ENCODE results near the gene DNAJC15.

Gene DNAJC15

GRCh38 chr13:43116242-43116641, 92.9 kb downstream of the DNAJC15 start:
- peak; percentile 15 for TF ChIP-seq CTCF (IDR thresholded peaks at IDR 0.05; ENCODE audit: insufficient read depth, low read length, poor library complexity, severe bottlenecking)
- no peaks in the 10 kb centered on the region for H3K36me3 ChIP-seq (ENCODE audit: control insufficient read depth, insufficient read depth, low read length)
- no peaks in the 10 kb centered on the region for H3K27me3 ChIP-seq (replicated peaks; ENCODE audit: control insufficient read depth, insufficient read depth, low read length)
- no peak overlapping the region for H3K4me3 ChIP-seq (replicated peaks; ENCODE audit: low read depth, low read length)
- no peak for DNase-seq (ENCODE audit: extremely low read depth, insufficient read length)

GRCh38 chr13:43118521-43118920, 95.1 kb downstream of the DNAJC15 start:
- TF ChIP-seq CTCF (IDR thresholded peaks at IDR 0.05; ENCODE audit: insufficient read depth, low read length, poor library complexity, severe bottlenecking) = no peak
- no peak for DNase-seq (ENCODE audit: extremely low read depth, insufficient read length)

GRCh38 chr13:43119206-43119605, 95.8 kb downstream of the DNAJC15 start:
- DNase-seq (ENCODE audit: extremely low read depth, insufficient read length) = no peak
- Histone ChIP-seq H3K36me3 (ENCODE audit: control insufficient read depth, insufficient read depth, low read length) (no peaks in the 10 kb centered on the region), H3K27me3 (replicated peaks; ENCODE audit: control insufficient read depth, insufficient read depth, low read length) (no peaks in the 10 kb centered on the region), H3K4me3 (replicated peaks; ENCODE audit: low read depth, low read length) (no peak overlapping the region)
- TF ChIP-seq CTCF (IDR thresholded peaks at IDR 0.05; ENCODE audit: insufficient read depth, low read length, poor library complexity, severe bottlenecking) = no peak

More at GRCh38 chr13:43118521-43118920, 95.1 kb downstream of the DNAJC15 start:
- H3K27me3 ChIP-seq (replicated peaks; ENCODE audit: control insufficient read depth, insufficient read depth, low read length) = no peaks in the 10 kb centered on the region
- H3K36me3 ChIP-seq (ENCODE audit: control insufficient read depth, insufficient read depth, low read length) = no peaks in the 10 kb centered on the region
- no peak overlapping the region for H3K4me3 ChIP-seq (replicated peaks; ENCODE audit: low read depth, low read length)

GRCh38 chr13:43122791-43123190, 99.4 kb downstream of the DNAJC15 start:
- no peak for TF ChIP-seq CTCF (IDR thresholded peaks at IDR 0.05; ENCODE audit: insufficient read depth, low read length, poor library complexity, severe bottlenecking)
- DNase-seq (ENCODE audit: extremely low read depth, insufficient read length) = no peak
- Histone ChIP-seq H3K36me3 (ENCODE audit: control insufficient read depth, insufficient read depth, low read length) (no peaks in the 10 kb centered on the region), H3K4me3 (replicated peaks; ENCODE audit: low read depth, low read length) (no peak overlapping the region), H3K27me3 (replicated peaks; ENCODE audit: control insufficient read depth, insufficient read depth, low read length) (no peaks in the 10 kb centered on the region)

GRCh38 chr13:43123856-43124255, 100.5 kb downstream of the DNAJC15 start:
- DNase-seq (ENCODE audit: extremely low read depth, insufficient read length) = no peak
- no peak overlapping the region for H3K4me3 ChIP-seq (replicated peaks; ENCODE audit: low read depth, low read length)
- TF ChIP-seq CTCF (IDR thresholded peaks at IDR 0.05; ENCODE audit: insufficient read depth, low read length, poor library complexity, severe bottlenecking) = no peak
- H3K36me3 ChIP-seq (ENCODE audit: control insufficient read depth, insufficient read depth, low read length) = no peaks in the 10 kb centered on the region
- H3K27me3 ChIP-seq (replicated peaks; ENCODE audit: control insufficient read depth, insufficient read depth, low read length) = no peaks in the 10 kb centered on the region

- no peak for TF ChIP-seq CTCF (IDR thresholded peaks at IDR 0.05; ENCODE audit: insufficient read depth, low read length, poor library complexity, severe bottlenecking)
- no peak overlapping the region for H3K4me3 ChIP-seq (replicated peaks; ENCODE audit: low read depth, low read length)
- H3K27me3 ChIP-seq (replicated peaks; ENCODE audit: control insufficient read depth, insufficient read depth, low read length) = no peaks in the 10 kb centered on the region
- H3K36me3 ChIP-seq (ENCODE audit: control insufficient read depth, insufficient read depth, low read length) = no peaks in the 10 kb centered on the region
- no peak for DNase-seq (ENCODE audit: extremely low read depth, insufficient read length)
Observed at GRCh38 chr13:43124490-43124889, 101.1 kb downstream of the DNAJC15 start.
